Trophoblast cell (in vitro differentiated cells and primary cell): ENCODE data around the gene MRFAP1L1.

ENCODE experiments used
- DNase-seq, 2 donors: peaks; one replicate each; pipeline ENCODE4 v3.0.0-alpha.2; 2016
- H2AFZ ChIP-seq: 2 replicates; pipeline ENCODE4 v1.6.1; 2013; ENCODE audit warnings: low read length, moderate library complexity, mild to moderate bottlenecking; ENCODE audit not compliant: insufficient read depth, poor library complexity
- H2AK5ac ChIP-seq: 2 replicates; pipeline ENCODE4 v1.6.1; 2013; ENCODE audit warnings: mild to moderate bottlenecking, low read length
- H2BK120ac ChIP-seq: 2 replicates; pipeline ENCODE4 v1.6.1; 2013; ENCODE audit warnings: low read length, mild to moderate bottlenecking, moderate library complexity; ENCODE audit not compliant: insufficient read depth, poor library complexity
- H2BK12ac ChIP-seq: 2 replicates; pipeline ENCODE4 v1.6.1; 2013; ENCODE audit warnings: mild to moderate bottlenecking, low read length, moderate library complexity
- H2BK5ac ChIP-seq: 2 replicates; pipeline ENCODE4 v1.6.1; 2013; ENCODE audit warnings: low read length, low read depth, moderate library complexity, mild to moderate bottlenecking; ENCODE audit not compliant: poor library complexity
- H3K14ac ChIP-seq: 2 replicates; pipeline ENCODE4 v1.6.1; 2013; ENCODE audit warnings: mild to moderate bottlenecking, low read length
- H3K18ac ChIP-seq: 2 replicates; pipeline ENCODE4 v1.6.1; 2013; ENCODE audit warnings: mild to moderate bottlenecking, low read length
- H3K23ac ChIP-seq: 2 replicates; pipeline ENCODE4 v1.6.1; 2013; ENCODE audit warnings: low read length
- H3K27ac ChIP-seq: 2 replicates; pipeline ENCODE4 v1.5.1; 2013; ENCODE audit warnings: low read depth, mild to moderate bottlenecking, inconsistent platforms, low read length, moderate library complexity
- H3K27me3 ChIP-seq: 2 replicates; pipeline ENCODE4 v1.6.1; 2013; ENCODE audit warnings: inconsistent platforms, mild to moderate bottlenecking, low read length, moderate library complexity; ENCODE audit not compliant: insufficient read depth
- H3K36me3 ChIP-seq, 2 experiments: 1 replicate in 1 of 2; 2 replicates in 1 of 2; pipeline ENCODE4 v1.6.1; 2013; ENCODE audit warnings: low read length in 2 of 2, mild to moderate bottlenecking in 2 of 2, moderate library complexity in 1 of 2; ENCODE audit not compliant: insufficient read depth in 2 of 2, control insufficient read depth in 1 of 2
- H3K4ac ChIP-seq: 2 replicates; pipeline ENCODE4 v1.6.1; 2013; ENCODE audit warnings: low read depth, mild to moderate bottlenecking, low read length, moderate library complexity
- H3K4me1 ChIP-seq, 2 experiments: 1 replicate in 1 of 2; 2 replicates in 1 of 2; pipeline ENCODE4 v1.6.1; 2013; ENCODE audit warnings: low read length in 2 of 2, mild to moderate bottlenecking in 2 of 2, moderate library complexity in 1 of 2; ENCODE audit not compliant: insufficient read depth in 2 of 2, control insufficient read depth in 1 of 2
- H3K4me2 ChIP-seq: 2 replicates; pipeline ENCODE4 v1.6.1; 2013; ENCODE audit warnings: inconsistent platforms, mild to moderate bottlenecking, low read length, moderate library complexity
- H3K4me3 ChIP-seq: 2 replicates; pipeline ENCODE4 v1.5.1; 2013; ENCODE audit warnings: mild to moderate bottlenecking, low read depth, low read length, inconsistent platforms
- H3K79me1 ChIP-seq: one replicate; pipeline ENCODE4 v1.6.1; 2013; ENCODE audit warnings: low read length
- H3K79me2 ChIP-seq: 2 replicates; pipeline ENCODE4 v1.6.1; 2013; ENCODE audit warnings: low read length, mild to moderate bottlenecking; ENCODE audit not compliant: control insufficient read depth, insufficient read depth, poor library complexity
- H3K9ac ChIP-seq: 2 replicates; pipeline ENCODE4 v1.6.1; 2013; ENCODE audit warnings: mild to moderate bottlenecking, low read length
- H3K9me3 ChIP-seq: 2 replicates; pipeline ENCODE4 v1.6.1; 2013; ENCODE audit warnings: low read depth, mild to moderate bottlenecking, control low read depth, inconsistent platforms, low read length; ENCODE audit not compliant: insufficient read depth
- H4K12ac ChIP-seq: 2 replicates; pipeline ENCODE4 v1.6.1; 2013; ENCODE audit warnings: low read depth, mild to moderate bottlenecking, low read length, moderate library complexity
- H4K8ac ChIP-seq: 2 replicates; pipeline ENCODE4 v1.6.1; 2013; ENCODE audit warnings: low read depth, mild to moderate bottlenecking, low read length, moderate library complexity
- H4K91ac ChIP-seq: one replicate; pipeline ENCODE4 v1.6.1; 2013; ENCODE audit warnings: low read depth, mild to moderate bottlenecking, low read length, moderate library complexity
- WGBS: extraction: QIAGEN DNeasy Blood & Tissue Kit; methylation state at CpG from one replicate; pipeline ENCODE4 v1.1.7; 2013; ENCODE audit warnings: missing lambda C conversion rate; ENCODE audit not compliant: insufficient read length, insufficient coverage; ENCODE audit errors: extremely low coverage; 5-methylcytosine and 5-hydroxymethylcytosine counted together

MRFAP1L1 gene

DNA sequence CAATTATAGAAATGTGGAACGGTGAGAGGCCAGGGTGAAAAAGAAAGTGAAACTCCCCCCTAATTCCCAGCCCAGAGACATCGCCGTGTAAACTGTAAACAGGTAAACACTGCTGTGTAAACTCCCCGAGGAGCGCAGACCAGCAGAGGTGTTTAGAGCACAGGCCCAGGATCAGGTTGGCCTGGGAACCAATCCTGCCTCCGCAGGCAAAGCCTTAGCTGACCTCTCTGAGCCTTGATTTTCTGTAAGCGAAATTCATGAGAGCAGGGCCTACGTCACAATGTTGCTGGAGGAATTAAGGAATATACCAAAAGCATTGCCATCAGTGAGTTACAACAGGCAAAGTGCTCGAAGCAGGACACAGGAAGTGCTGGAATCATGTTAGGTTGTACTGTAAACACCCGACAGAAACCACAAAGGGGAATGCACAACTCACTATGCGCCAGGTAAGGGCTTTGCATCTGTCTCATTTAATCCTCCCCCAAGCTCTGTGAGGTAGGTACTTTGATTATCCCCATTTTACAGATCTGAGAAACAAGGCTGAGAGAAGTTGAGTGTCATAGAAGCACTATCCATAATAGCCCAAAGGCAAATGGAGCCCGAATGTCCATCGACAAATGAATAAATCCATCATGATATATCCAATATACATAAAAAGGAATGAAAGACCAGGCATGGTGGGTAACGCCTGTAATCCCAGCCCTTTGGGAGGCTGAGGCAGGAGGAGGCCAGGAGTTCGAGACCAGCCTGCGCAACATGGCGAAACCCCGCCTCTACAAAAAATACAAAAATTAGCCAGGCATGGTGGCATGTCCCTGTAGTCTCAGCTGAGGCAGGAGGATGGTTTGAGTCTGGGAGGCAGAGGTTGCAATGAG lies 42.2 kb upstream of the MRFAP1L1 start:
- Histone ChIP-seq H3K27me3 (no peaks in the 10 kb centered on the region), H2AFZ (peak overlapping the region; percentile 30), H3K4me2 (no peak overlapping the region), H4K12ac (no peak overlapping the region), H3K27ac (no peak overlapping the region), H3K36me3 (no peaks in the 10 kb centered on the region), H2AK5ac (no peak overlapping the region), H4K91ac (peak overlapping the region; percentile 20), H3K79me2 (no peaks in the 10 kb centered on the region), H3K4me3 (no peak overlapping the region), H3K79me1 (peaks cover 5% of the 10 kb centered on the region), H4K8ac (peak overlapping the region; percentile 54), H3K4ac (no peak overlapping the region), H2BK120ac (peak overlapping the region; percentile 56), H3K18ac (no peak overlapping the region), H3K14ac (no peak overlapping the region), H3K9me3 (no peaks in the 10 kb centered on the region), H2BK5ac (no peak overlapping the region), H3K23ac (no peak overlapping the region), H2BK12ac (peak overlapping the region; percentile 32), H3K4me1 (peaks cover 4 to 25% of the 10 kb centered on the region in 2 experiments), H3K9ac (no peak overlapping the region)
- WGBS = no CpG with 5 or more reads among the region's 18 CpGs
- DNase-seq = peak in 1 of 2 donors; percentile 58

- Histone ChIP-seq H3K18ac (no peak overlapping the region), H4K91ac (peak overlapping the region; percentile 4), H2BK120ac (peak overlapping the region; percentile 0), H3K79me2 (no peaks in the 10 kb centered on the region), H3K9ac (no peak overlapping the region), H2BK12ac (no peak overlapping the region), H3K4me1 (peaks cover 4 to 25% of the 10 kb centered on the region in 2 experiments), H3K4me2 (no peak overlapping the region), H3K9me3 (no peaks in the 10 kb centered on the region), H3K23ac (no peak overlapping the region), H3K4ac (no peak overlapping the region), H3K14ac (peak overlapping the region; percentile 23), H3K27ac (no peak overlapping the region), H2BK5ac (peak overlapping the region; percentile 8), H2AFZ (no peak overlapping the region), H2AK5ac (peak overlapping the region; percentile 15), H3K79me1 (peaks cover 5% of the 10 kb centered on the region), H4K8ac (no peak overlapping the region), H3K4me3 (no peak overlapping the region), H3K27me3 (no peaks in the 10 kb centered on the region), H4K12ac (no peak overlapping the region), H3K36me3 (no peaks in the 10 kb centered on the region)
- no CpG with 5 or more reads among the region's 23 CpGs for WGBS
- peak; percentile 78 to 83 for DNase-seq
Observed at GRCh38 chr4:6750286-6751221, 40.9 kb upstream of the MRFAP1L1 start.

- no peak overlapping the region for H3K23ac ChIP-seq
- no peaks in the 10 kb centered on the region for H3K27me3 ChIP-seq
- no peak overlapping the region for H2BK5ac ChIP-seq
- no CpG with 5 or more reads among the region's 25 CpGs for WGBS
- peaks cover 5% of the 10 kb centered on the region for H3K79me1 ChIP-seq
- H3K9me3 ChIP-seq = no peaks in the 10 kb centered on the region
- no peak overlapping the region for H3K27ac ChIP-seq
- peak overlapping the region; percentile 3 for H2AK5ac ChIP-seq
- peak overlapping the region; percentile 2 for H3K4me3 ChIP-seq
- peaks cover 4 to 23% of the 10 kb centered on the region in 2 experiments for H3K4me1 ChIP-seq
- H3K36me3 ChIP-seq = no peaks in the 10 kb centered on the region
- H4K12ac ChIP-seq = no peak overlapping the region
- no peak overlapping the region for H3K4me2 ChIP-seq
- H3K4ac ChIP-seq = no peak overlapping the region
- H2BK120ac ChIP-seq = no peak overlapping the region
- peak overlapping the region; percentile 20 for H3K14ac ChIP-seq
- peak overlapping the region; percentile 20 for H4K91ac ChIP-seq
- H3K18ac ChIP-seq = no peak overlapping the region
- H2BK12ac ChIP-seq = no peak overlapping the region
- no peak overlapping the region for H3K9ac ChIP-seq
- H4K8ac ChIP-seq = no peak overlapping the region
- H3K79me2 ChIP-seq = no peaks in the 10 kb centered on the region
- peak; percentile 76 to 80 for DNase-seq
- no peak overlapping the region for H2AFZ ChIP-seq
Observed at GRCh38 chr4:6749340-6750171, 39.9 kb upstream of the MRFAP1L1 start.

GRCh38 chr4:6748286-6748685 lies 38.6 kb upstream of the MRFAP1L1 start:
- Histone ChIP-seq H3K23ac (no peak overlapping the region), H2BK120ac (no peak overlapping the region), H3K4ac (no peak overlapping the region), H4K12ac (no peak overlapping the region), H3K27ac (no peak overlapping the region), H4K8ac (no peak overlapping the region), H3K4me2 (no peak overlapping the region), H3K36me3 (no peaks in the 10 kb centered on the region), H2AK5ac (no peak overlapping the region), H3K79me1 (peaks cover 5% of the 10 kb centered on the region), H4K91ac (no peak overlapping the region), H3K9ac (no peak overlapping the region), H3K4me3 (no peak overlapping the region), H2BK12ac (no peak overlapping the region), H3K4me1 (peaks cover 4 to 22% of the 10 kb centered on the region in 2 experiments), H2BK5ac (no peak overlapping the region), H3K18ac (no peak overlapping the region), H3K79me2 (no peaks in the 10 kb centered on the region), H3K14ac (no peak overlapping the region), H3K9me3 (no peaks in the 10 kb centered on the region), H2AFZ (no peak overlapping the region), H3K27me3 (no peaks in the 10 kb centered on the region)
- DNase-seq = no peak
- WGBS = no CpG with 5 or more reads among the region's 9 CpGs
